Common myeloid progenitor, CD34-positive (primary cell): Measurements from ENCODE around the gene PSTPIP1.

Experiments
- CTCF ChIA-PET: fragments of 350-600 bp; sonication (Branson Sonifier 250); formaldehyde crosslinking; loops from one replicate; lab custom pipeline; 2021; ENCODE audit warnings: antibody characterized with exemption; lab: Charles Lee
- POLR2A ChIA-PET: fragments of 350-600 bp; sonication (Branson Sonifier 250); formaldehyde crosslinking; loops from one replicate; lab custom pipeline; 2021; ENCODE audit warnings: antibody characterized with exemption; lab: Charles Lee
- DNase-seq, 3 donors: peaks; one replicate each; pipeline versions ENCODE4 v3.0.0 to v3.0.0-alpha.2; 2013
- H3K27ac ChIP-seq, 2 experiments: 1 replicate in 1 of 2; 2 replicates in 1 of 2; pipeline ENCODE4 v1.7.0; 2013; ENCODE audit warnings: inconsistent platforms in 2 of 2, low read length in 2 of 2, mild to moderate bottlenecking in 2 of 2, low read depth in 1 of 2, moderate library complexity in 1 of 2; ENCODE audit not compliant: severe bottlenecking in 2 of 2, insufficient read depth in 1 of 2, poor library complexity in 1 of 2
- H3K27me3 ChIP-seq, 5 experiments: replicated peaks in 2 of 5; 1 replicate in 3 of 5; 2 replicates in 2 of 5; pipeline versions ENCODE4 v1.6.1 to v1.7.0; 2013; ENCODE audit warnings: low read length in 4 of 5, mild to moderate bottlenecking in 2 of 5, moderate library complexity in 2 of 5, inconsistent platforms in 1 of 5; ENCODE audit not compliant: insufficient read depth in 5 of 5, control insufficient read depth in 4 of 5
- H3K36me3 ChIP-seq, 4 experiments: 1 replicate in 2 of 4; 2 replicates in 2 of 4; pipeline versions ENCODE4 v1.6.1 to v1.7.0; 2013; ENCODE audit warnings: low read length in 3 of 4, control low read depth in 1 of 4, mild to moderate bottlenecking in 1 of 4; ENCODE audit not compliant: control insufficient read depth in 4 of 4, insufficient read depth in 4 of 4
- H3K4me1 ChIP-seq, 4 experiments: 1 replicate in 3 of 4; 2 replicates in 1 of 4; pipeline versions ENCODE4 v1.6.1 to v1.7.1; 2013; ENCODE audit warnings: low read length in 3 of 4, mild to moderate bottlenecking in 3 of 4, control low read depth in 1 of 4, inconsistent platforms in 1 of 4, moderate library complexity in 1 of 4; ENCODE audit not compliant: control insufficient read depth in 4 of 4, insufficient read depth in 4 of 4; ENCODE audit errors: control extremely low read depth in 1 of 4
- H3K4me3 ChIP-seq, 7 experiments: 1 replicate in 4 of 7; 2 replicates in 3 of 7; pipeline versions ENCODE4 v1.5.1 to v1.7.0; 2013; ENCODE audit warnings: mild to moderate bottlenecking in 7 of 7, low read length in 6 of 7, moderate library complexity in 6 of 7, inconsistent platforms in 2 of 7, low read depth in 2 of 7, control low read depth in 1 of 7; ENCODE audit not compliant: insufficient read depth in 4 of 7, control insufficient read depth in 1 of 7; ENCODE audit errors: extremely low read depth in 1 of 7
- H3K9me3 ChIP-seq, 5 experiments: 1 replicate in 4 of 5; 2 replicates in 1 of 5; pipeline versions ENCODE4 v1.6.1 to v1.7.1; 2013; ENCODE audit warnings: low read length in 4 of 5, mild to moderate bottlenecking in 2 of 5, inconsistent platforms in 1 of 5, low read depth in 1 of 5, moderate library complexity in 1 of 5; ENCODE audit not compliant: control insufficient read depth in 4 of 5, insufficient read depth in 2 of 5; ENCODE audit errors: control extremely low read depth in 1 of 5
- WGBS: methylation state at CpG from one replicate; pipeline ENCODE4 v1.1.5; 2013; ENCODE audit not compliant: insufficient coverage; 5-methylcytosine and 5-hydroxymethylcytosine counted together

Gene PSTPIP1

DNA sequence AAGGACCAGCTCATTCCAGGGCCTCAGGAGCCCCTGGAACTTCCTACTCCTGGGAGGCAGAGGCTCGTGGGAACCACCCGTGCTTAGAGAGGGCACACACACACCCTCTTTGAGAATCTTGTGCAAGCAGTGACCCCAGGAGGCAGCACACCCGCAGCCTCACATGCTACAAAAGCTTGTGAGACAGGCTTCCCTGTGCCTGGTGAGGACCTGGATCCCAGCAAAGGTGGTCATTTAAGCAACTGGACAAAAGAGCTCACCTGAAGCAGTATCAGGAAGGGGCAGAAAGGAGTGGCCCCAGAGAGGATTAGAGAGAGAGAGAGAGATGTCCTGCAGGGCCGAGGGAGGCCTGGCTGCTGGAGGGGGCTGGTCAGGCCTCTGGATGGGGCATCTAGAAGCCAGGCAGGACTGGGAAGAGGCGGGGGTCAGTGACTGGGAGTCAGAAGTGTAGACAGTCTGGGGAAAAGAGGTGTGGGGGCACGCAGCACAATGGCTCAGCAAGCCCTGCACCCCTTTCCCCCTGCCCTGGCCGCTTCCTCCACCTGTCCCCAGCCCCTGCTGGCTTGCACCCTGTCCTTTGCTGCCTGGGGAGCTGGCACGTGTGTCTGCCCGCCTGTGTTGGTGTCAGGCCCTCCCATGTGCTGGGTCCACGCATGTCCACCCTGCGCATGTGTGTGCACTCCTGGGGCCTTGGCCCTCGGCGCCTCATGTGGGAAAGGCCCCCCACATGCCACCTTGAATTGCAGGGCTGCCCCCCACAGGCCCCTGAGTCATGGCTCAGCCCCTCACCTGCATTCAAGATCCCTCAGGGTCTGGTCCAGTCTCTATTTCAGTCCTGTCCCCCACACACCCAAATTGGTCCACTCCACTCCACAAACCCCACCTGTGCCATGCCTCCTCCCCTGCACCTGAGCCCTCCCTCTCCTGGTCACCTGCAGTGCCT lies 39.1 kb downstream of the PSTPIP1 start:
- WGBS, result over 99% methylated on average over 10 of the region's 13 CpGs
- H3K9me3 ChIP-seq, result peaks cover 0 to 13% (median 0%) of the 10 kb centered on the region in 5 experiments
- no peak overlapping the region for H3K4me3 ChIP-seq
- peaks cover 0 to 22% (median 9%) of the 10 kb centered on the region in 4 experiments for H3K4me1 ChIP-seq
- CTCF ChIA-PET, result interaction anchor here (0.8 to 18.2 kb wide), 7 partner anchors 9 to 75 kb away, joined by 3 to 269 read pairs (median 3); no protein-coding TSS in a partner anchor
- POLR2A ChIA-PET, result no interaction called here
- H3K36me3 ChIP-seq, result peaks cover 2 to 40% (median 25%) of the 10 kb centered on the region in 4 experiments
- H3K27ac ChIP-seq, result no peak overlapping the region
- no peak for DNase-seq
- H3K27me3 ChIP-seq, result no peaks in the 10 kb centered on the region

DNA sequence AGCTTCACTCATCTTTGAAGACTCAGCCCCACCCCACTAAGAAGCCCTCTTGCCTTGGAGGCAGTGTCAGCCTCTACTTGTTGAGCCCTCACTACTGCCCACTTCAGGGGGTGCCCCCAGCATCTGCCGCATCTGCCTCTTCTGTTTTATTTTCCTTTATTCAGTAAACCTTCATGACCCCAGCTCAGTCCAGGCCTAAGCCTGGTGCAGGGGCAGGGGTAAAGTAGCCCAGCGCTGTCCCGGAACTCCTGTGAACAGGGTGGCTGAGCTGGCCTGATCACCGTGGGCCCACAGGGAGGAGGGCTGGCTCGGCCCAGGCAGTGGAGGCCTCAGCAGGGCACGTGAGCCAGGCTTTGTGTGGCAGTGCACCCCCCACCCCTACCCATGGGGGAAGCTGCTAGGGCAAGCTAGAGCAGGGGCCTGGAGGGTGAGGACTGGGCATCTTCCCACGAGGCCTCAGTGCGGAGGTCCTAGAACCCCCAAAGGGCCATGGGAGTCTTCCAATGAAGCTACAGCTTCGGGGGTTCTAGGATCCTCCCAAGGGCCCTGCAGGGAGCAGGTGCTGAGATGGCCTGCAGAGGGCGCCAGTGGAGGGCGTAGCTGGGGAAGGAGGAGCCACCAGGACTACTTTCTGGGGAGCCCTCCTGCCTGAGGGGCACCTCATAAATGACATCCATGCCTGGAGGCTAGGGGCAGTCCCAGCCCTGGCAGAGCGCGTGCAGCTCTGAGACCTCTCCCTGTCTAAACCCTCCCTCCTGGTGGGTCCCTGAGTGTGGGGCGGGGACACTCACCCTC lies 40.0 kb downstream of the PSTPIP1 start:
- Histone ChIP-seq H3K27me3 (no peaks in the 10 kb centered on the region), H3K4me3 (no peak overlapping the region), H3K27ac (no peak overlapping the region), H3K9me3 (peaks cover 0 to 13% (median 0%) of the 10 kb centered on the region in 5 experiments), H3K4me1 (peaks cover 0 to 19% (median 9%) of the 10 kb centered on the region in 4 experiments), H3K36me3 (peaks cover 7 to 46% (median 26%) of the 10 kb centered on the region in 4 experiments)
- POLR2A ChIA-PET, result no interaction called here
- CTCF ChIA-PET, result interaction anchor here (0.8 to 18.2 kb wide), 13 partner anchors 10 to 508 kb away, joined by 3 to 269 read pairs (median 3); no protein-coding TSS in a partner anchor
- peak; percentile 30 to 60 (median 55) for DNase-seq
- 89% methylated on average over 12 of the region's 14 CpGs for WGBS

DNA sequence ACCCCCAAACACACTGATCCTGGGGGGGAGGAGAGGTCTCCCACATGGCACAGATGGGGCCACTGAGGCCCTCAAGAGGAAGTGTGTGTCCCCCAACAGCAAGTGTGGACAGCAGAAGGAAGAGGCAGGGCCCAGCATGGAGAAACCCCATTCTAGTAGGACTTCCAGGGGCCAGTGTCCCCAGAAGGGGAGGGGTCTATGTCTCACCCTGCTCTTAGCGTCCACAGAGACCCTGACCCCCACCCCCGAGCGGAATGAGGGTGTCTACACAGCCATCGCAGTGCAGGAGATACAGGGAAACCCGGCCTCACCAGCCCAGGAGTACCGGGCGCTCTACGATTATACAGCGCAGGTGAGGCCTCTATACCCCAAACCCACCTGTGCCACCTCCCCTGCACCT lies 40.7 kb downstream of the PSTPIP1 start:
- Histone ChIP-seq H3K4me1 (peaks cover 0 to 17% (median 9%) of the 10 kb centered on the region in 4 experiments), H3K27ac (no peak overlapping the region), H3K9me3 (peaks cover 0 to 13% (median 0%) of the 10 kb centered on the region in 5 experiments), H3K4me3 (no peak overlapping the region), H3K27me3 (no peaks in the 10 kb centered on the region), H3K36me3 (peaks cover 7 to 49% (median 26%) of the 10 kb centered on the region in 4 experiments)
- ChIA-PET POLR2A (no interaction called here), CTCF (interaction anchor here (0.8 to 18.2 kb wide), 11 partner anchors 9 to 507 kb away, joined by 3 to 269 read pairs (median 3); no protein-coding TSS in a partner anchor)
- WGBS, result 100% methylated on average over 4 of the region's 9 CpGs
- DNase-seq, result no peak

DNA sequence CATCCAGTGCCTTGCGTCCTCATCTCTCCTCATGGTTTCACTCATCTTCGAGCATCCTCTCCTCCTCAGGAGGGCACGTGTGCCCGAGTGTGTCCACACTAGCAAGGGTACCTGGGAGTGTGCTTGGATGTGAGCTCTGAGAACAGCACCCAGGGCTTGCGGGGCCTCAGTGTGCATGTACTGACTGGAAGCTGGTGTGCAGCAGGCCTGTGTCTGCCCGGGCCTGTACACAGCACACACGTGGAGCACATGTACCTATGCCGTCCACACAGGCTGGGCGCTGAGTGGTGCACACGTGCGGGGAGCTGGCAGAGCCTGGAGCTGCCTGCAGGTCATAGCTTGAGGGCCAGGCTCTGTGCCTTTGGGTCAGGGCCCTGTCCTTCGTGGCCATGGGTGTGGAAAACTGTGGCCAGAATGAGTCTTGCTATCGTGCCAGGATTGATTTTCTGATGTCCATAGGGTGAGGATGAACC lies 41.1 kb downstream of the PSTPIP1 start:
- no peak overlapping the region for H3K27ac ChIP-seq
- ChIA-PET CTCF (interaction anchor here (1.0 to 18.2 kb wide), 3 partner anchors 9 to 60 kb away, joined by 4 to 269 read pairs (median 8); no protein-coding TSS in a partner anchor), POLR2A (no interaction called here)
- H3K4me3 ChIP-seq, result no peak overlapping the region
- H3K4me1 ChIP-seq, result peaks cover 0 to 12% (median 7%) of the 10 kb centered on the region in 4 experiments
- DNase-seq, result no peak
- 97% methylated on average over 12 of the region's 13 CpGs for WGBS
- peaks cover 11 to 49% (median 25%) of the 10 kb centered on the region in 4 experiments for H3K36me3 ChIP-seq
- H3K27me3 ChIP-seq, result no peaks in the 10 kb centered on the region
- peaks cover 0 to 13% (median 0%) of the 10 kb centered on the region in 5 experiments for H3K9me3 ChIP-seq

DNA sequence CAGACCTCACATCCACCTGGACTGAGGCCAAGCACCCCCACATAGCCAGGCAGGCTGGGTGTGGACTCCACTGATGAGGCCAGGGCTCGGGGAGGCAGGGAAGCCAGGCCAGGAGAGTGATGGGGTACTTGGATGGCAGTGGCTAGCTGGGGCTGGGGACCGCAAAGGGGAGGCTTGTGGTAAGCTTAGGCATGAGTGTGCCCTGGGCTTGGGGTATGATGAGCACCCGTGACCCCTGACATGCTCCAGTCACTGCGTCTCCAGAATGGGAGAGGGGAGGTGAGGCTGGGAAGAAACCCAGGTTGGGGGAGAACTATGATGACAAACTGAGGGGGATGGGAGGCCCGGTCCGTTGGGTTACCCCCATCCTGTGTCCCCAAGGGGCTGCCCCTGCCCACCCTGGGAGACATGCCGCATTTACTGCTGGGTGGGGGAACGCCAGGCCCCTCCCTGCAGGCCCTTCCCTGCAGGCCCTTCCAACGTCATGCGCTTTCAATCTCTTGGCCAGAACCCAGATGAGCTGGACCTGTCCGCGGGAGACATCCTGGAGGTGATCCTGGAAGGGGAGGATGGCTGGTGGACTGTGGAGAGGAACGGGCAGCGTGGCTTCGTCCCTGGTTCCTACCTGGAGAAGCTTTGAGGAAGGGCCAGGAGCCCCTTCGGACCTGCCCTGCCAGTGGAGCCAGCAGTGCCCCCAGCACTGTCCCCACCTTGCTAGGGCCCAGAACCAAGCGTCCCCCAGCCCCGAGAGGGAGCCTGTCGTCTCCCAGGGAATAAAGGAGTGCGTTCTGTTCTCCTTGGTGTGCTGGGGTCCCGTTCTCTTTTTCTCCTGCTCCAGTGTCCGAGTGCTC lies 41.8 kb downstream of the PSTPIP1 start:
- ChIA-PET POLR2A (no interaction called here), CTCF (interaction anchor here (0.8 to 18.2 kb wide), 3 partner anchors 10 to 61 kb away, joined by 3 to 269 read pairs (median 4); no protein-coding TSS in a partner anchor)
- H3K4me1 ChIP-seq, result peaks cover 0 to 5% (median 1%) of the 10 kb centered on the region in 4 experiments
- H3K36me3 ChIP-seq, result peaks cover 11 to 51% (median 25%) of the 10 kb centered on the region in 4 experiments
- H3K9me3 ChIP-seq, result peaks cover 0 to 13% (median 0%) of the 10 kb centered on the region in 5 experiments
- H3K27me3 ChIP-seq, result no peaks in the 10 kb centered on the region
- 95% methylated on average over 14 of the region's 22 CpGs for WGBS
- H3K27ac ChIP-seq, result no peak overlapping the region
- no peak for DNase-seq
- no peak overlapping the region for H3K4me3 ChIP-seq
